22Rv1 (cell line): Measurements from ENCODE around the gene GREB1L.

Experiments
- H3K27ac ChIP-seq: fragments of 450-650 bp; 2 replicates; pipeline ENCODE4 v1.5.1; 2017
- CTCF ChIP-seq: fragments of 450-650 bp; IDR thresholded peaks from 2 replicates; pipeline ENCODE4 v1.5.1; 2017; ENCODE audit warnings: mild to moderate bottlenecking
- ZFX ChIP-seq: fragments of 450-650 bp; IDR thresholded peaks from 2 replicates; pipeline ENCODE4 v1.6.1; 2017; ENCODE audit warnings: antibody characterized with exemption, borderline replicate concordance

The GREB1L gene

GRCh38 chr18:21404426-21404825 is 162.4 kb downstream of the GREB1L start:
- TF ChIP-seq CTCF: no peak
- no peak for TF ChIP-seq ZFX
- no peak overlapping the region for H3K27ac ChIP-seq

DNA sequence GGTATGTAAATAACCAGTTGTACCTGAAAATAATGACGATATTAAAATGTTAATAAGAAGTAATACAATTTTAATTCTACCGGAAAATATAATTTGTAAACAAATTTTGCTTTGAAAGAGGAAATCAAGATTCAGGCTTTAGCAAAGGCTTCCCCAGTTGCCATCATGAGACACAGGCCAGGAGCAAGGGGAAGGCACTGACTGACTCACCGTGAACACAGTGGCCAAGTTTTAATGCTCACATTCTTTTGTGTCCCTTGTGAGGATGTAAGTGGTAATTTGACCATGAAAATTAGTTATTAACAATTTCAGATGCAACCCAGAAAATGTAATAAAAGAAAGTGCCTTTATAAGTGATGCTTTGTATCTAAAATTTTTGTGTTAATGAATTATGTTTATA is 164.1 kb downstream of the GREB1L start:
- TF ChIP-seq CTCF (no peak), ZFX (no peak)
- H3K27ac ChIP-seq: no peak overlapping the region

DNA sequence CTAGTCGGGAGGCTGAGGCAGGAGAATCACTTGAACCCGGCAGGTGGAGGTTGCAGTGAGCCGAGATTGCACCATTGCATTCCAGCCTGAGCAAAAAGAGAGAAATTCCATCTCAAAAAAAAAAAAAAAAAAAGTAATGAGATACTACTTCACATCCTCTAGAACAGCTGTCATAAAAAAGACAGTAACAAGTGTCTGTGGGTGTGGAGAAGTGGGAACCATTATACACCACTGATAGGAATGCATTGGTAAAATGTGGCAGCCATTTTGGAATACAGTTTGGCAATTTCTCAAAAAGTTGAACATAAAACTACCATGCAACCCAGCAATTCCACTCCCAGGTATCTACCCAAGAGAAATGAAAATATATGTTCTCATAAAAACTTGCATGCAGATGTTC is 166.6 kb downstream of the GREB1L start:
- no peak overlapping the region for H3K27ac ChIP-seq
- no peak for TF ChIP-seq CTCF

DNA sequence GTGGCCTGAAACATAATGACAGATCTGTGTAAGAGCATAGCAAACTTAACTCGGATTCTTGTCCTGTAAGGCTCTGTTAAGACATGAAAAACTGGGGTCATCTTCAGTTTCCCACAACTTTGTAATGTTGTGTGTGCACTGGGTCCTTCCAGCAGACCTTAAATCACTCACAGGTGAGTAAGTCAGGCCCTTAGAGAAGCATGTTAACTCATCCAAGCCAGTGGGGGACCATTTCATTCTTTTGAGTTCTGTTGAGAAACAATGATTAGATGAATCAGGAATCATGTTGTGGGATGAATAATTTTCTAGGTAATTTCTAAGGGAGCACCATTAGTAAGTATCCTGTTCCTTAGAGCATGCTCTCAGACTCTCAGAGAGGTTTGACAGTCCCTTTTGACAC is 191.4 kb downstream of the GREB1L start:
- TF ChIP-seq ZFX: no peak
- no peak for TF ChIP-seq CTCF
- no peak overlapping the region for H3K27ac ChIP-seq

- no peak overlapping the region for H3K27ac ChIP-seq
Measured at GRCh38 chr18:21439431-21439846, 197.4 kb downstream of the GREB1L start.

DNA sequence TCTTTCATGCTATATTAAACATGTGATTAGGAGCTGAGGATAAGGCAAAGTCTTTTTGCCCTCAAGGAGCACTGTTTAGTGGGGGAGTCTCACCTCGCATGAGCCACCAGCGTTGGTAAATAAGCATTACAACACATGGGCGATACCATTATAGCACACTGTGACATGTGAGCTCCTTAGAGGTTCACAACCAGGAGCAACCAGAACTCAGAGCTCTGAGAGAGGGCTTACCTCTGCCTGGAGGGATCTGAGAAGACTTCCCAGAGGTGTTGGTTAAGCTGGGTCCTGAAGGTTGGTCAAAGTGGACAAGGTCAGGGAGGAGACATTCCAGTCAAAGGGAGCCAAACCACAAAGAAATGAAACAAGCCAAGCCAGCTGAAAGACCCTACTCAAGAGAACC is 199.6 kb downstream of the GREB1L start:
- no peak for TF ChIP-seq ZFX
- H3K27ac ChIP-seq: no peak overlapping the region

More at GRCh38 chr18:21439431-21439846, 197.4 kb downstream of the GREB1L start:
- TF ChIP-seq ZFX (no peak), CTCF (no peak)

DNA sequence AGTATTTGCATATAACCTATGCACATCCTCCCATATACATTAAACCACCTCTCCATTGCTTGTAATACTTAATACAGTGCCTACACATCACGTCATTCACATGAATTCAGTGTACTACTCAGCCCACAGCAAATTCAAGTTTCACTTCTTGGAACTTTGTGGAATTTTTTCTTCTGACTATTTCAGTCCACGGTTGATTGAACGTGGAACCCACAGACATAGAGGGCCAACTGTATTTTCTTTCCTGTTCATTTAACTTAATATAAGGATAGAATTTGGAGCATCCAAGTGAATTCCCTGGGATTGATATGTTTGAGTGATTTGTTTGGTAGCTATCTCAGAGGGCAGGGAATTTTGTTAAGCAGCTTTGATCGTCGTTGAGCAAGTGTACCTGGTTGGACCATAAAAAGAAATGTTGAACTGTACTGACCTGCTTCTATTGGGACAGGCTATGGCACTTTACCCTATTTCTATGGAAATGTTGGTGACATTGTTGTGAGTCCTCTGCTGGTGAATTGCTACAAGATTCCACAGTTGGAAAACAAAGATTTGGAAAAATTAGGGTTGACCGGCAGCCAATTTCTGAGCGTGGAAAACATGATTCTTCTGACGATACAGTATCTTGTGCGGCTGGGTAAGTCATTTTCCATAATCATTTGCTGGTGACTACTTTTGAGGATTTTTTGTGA is 201.9 kb downstream of the GREB1L start:
- TF ChIP-seq ZFX (no peak), CTCF (no peak)
- H3K27ac ChIP-seq: no peak overlapping the region

DNA sequence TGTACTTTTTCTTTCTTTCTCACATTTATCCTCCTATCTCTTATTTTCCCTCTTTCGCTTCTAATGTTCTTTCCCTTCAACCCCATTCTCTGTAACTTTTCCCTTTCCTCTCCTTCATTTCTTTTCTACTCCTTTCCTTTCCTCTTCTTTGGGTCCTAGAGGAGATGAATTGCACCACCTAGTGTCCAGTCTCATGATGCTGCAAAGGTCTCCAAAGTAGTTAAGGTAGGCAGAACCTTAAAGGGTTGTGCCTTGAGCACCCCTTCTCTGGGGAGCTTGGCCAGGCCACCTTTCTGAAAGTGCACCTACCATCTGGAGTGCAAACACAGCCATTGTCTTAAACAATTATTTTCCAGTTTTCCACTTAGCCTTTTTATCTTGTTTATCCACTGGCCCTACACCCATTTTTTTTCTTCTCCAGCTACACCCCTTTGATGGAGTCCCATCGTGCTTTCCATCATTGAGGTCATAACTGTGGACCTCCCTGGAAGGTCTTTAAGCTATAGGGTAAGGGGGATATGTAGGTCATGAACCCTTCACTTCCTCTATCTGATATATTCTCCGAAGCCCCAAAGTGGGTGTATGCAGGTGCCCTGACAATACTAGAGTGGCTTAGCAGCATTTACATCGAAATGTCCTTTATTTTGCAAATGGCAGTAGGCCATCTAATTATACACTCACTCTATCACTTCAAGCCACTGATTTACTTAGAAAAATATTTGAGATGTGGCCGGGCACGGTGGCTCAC is 202.6 kb downstream of the GREB1L start:
- TF ChIP-seq ZFX (no peak), CTCF (peak; percentile 82)
- no peak overlapping the region for H3K27ac ChIP-seq
